GM13976 (cell line): Measurements from ENCODE around the gene ARMC6.

ENCODE experiments used
- DNase-seq: peaks from one replicate; pipeline ENCODE4 v3.0.0; 2012; ENCODE audit warnings: low spot score
- CTCF ChIP-seq: IDR thresholded peaks from 2 replicates; pipeline ENCODE4 v1.5.1; 2012; ENCODE audit warnings: borderline replicate concordance, mild to moderate bottlenecking; ENCODE audit not compliant: insufficient read depth; ENCODE audit errors: extremely low read depth, missing control alignments, control extremely low read depth
- in situ Hi-C: fragments of 300-500 bp; cut with MboI; formaldehyde crosslinking; loops from one replicate; pipeline ENCODE4 v1.12.0; 2022; ENCODE audit warnings: low sequenced_read_pairs, mixed read lengths, inconsistent platforms; ENCODE audit not compliant: unreplicated experiment

ARMC6 gene

GRCh38 chr19:19077103-19077502 lies 43.7 kb downstream of the ARMC6 start:
- in situ Hi-C loops, result no loop called here
- TF ChIP-seq CTCF, result no peak
- no peak for DNase-seq

- TF ChIP-seq CTCF, result no peak
- DNase-seq, result no peak
- in situ Hi-C loops, result no loop called here
Measured at GRCh38 chr19:19078801-19079200, 45.4 kb downstream of the ARMC6 start.

DNA sequence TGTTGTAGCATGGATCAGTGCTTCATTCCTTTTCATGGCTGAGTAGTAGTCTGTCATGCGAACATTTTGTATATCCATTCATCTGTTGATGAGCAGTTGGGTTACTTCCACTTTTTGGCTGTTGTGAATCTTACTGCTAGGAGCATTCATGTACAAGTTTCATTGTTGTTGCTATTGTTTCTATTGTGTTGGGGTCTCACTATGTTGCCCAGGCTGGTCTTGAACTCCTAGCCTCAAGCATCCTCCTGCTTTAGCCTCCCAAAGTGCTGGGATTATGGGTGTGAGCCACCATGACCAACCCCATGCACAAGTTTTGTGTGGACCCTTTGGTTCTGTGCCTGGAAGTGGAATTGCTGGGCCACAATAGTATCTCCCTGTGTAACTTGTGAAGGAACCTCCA lies 46.2 kb downstream of the ARMC6 start:
- TF ChIP-seq CTCF, result no peak
- DNase-seq, result no peak
- in situ Hi-C loops, result no loop called here

GRCh38 chr19:19081642-19082151 lies 48.3 kb downstream of the ARMC6 start:
- TF ChIP-seq CTCF, result no peak
- in situ Hi-C loops, result no loop called here
- DNase-seq, result no peak

DNA sequence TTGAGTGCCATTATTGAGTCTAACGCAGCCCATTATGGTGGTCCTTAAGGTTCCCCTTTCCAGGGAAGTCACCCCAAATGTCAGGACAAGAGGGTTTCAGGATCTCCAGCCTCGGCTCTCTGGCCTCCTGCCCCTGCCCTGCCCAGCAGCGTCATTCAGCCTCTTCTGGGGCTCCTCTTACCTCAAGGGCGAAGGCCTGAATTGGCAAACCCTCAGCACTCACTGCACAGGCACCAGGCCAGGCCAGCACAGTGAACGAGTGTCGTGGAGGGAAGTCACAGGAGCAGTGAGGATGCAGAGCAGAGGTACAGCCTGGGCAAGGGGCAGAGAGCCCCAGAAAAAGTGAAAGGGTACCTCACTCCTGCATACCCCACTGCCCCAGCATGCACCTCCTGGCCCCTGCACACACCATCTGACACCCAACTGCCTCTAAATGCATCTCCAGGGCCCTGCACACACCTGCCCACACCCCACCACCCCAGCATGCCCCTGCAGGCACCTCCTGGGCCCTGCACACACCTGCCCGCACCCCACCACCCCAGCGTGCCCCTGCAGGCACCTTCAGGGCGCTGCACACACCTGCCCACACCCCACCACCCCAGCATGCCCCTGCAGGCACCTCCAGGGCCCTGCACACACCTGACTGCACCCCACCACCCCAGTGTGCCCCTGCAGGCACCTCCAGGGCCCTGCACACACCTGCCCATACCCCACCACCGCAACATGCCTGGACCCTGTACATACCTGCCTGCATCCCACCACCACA lies 50.2 kb downstream of the ARMC6 start:
- no peak for TF ChIP-seq CTCF
- in situ Hi-C loops, result no loop called here
- DNase-seq, result no peak

DNA sequence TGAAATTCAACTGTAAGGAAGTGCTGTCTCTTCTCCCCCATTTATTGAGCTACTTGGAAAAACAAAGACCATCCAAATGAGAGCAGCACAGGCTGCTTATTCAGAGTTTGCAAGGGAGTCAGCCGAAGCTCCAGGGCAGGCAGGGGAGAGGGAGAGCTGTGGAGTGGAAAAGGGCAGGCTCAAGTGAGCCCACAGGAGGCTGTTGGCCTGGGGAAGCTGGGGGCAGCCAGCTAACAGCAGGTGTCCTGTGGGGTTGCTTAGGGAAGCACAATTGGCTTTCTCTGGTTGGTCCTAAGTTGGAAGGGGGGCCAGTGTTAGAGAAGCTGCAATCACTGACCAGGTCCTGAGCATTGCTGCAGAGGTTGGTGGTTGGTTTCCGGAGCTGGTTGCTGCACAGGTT lies 54.3 kb downstream of the ARMC6 start:
- in situ Hi-C loops, result no loop called here
- TF ChIP-seq CTCF, result no peak
- DNase-seq, result no peak
